ACHN (cell line): ENCODE data around the gene GSTCD.
A peak's percentile ranks its signal among the peaks of the same experiment; 100 is the strongest.
"Not testable (repeated sequence)": the region's sequence is repeated elsewhere in the genome, so short reads cannot be mapped to it uniquely, and the experiment has no call there.

ENCODE experiments used
- DNase-seq: peaks from one replicate; pipeline ENCODE4 v3.0.0-alpha.2; 2015
- in situ Hi-C: cut with HindIII; loops from 2 replicates; pipeline ENCODE4 v1.10.0; 2017; ENCODE audit warnings: low sequenced_read_pairs, low pct_ligation_motif_present, low pct_unique_long_range_greater_than_20kb

Gene GSTCD

GRCh38 chr4:105712766-105713165, 4.2 kb downstream of the GSTCD start:
- in situ Hi-C loops = no loop called here

GRCh38 chr4:105714071-105714521, 5.5 kb downstream of the GSTCD start:
- peak; percentile 47 for DNase-seq
- in situ Hi-C loops = no loop called here

More at GRCh38 chr4:105712766-105713165, 4.2 kb downstream of the GSTCD start:
- DNase-seq = peak; percentile 35

GRCh38 chr4:105714932-105715331, 6.3 kb downstream of the GSTCD start:
- in situ Hi-C loops = no loop called here
- peak; percentile 21 for DNase-seq

- DNase-seq = peak; percentile 67
- in situ Hi-C loops = no loop called here
Measured at GRCh38 chr4:105715692-105716278, 7.2 kb downstream of the GSTCD start.

- in situ Hi-C loops = no loop called here
- DNase-seq = no peak
Measured at GRCh38 chr4:105719204-105719603, 10.6 kb downstream of the GSTCD start.

- no peak for DNase-seq
- in situ Hi-C loops = no loop called here
Measured at GRCh38 chr4:105725623-105726022, 17.0 kb downstream of the GSTCD start.

- DNase-seq, in situ Hi-C loops: not testable (repeated sequence)
Measured at GRCh38 chr4:105729895-105730294, 21.3 kb downstream of the GSTCD start.

- in situ Hi-C loops, DNase-seq: not testable (repeated sequence)
Measured at GRCh38 chr4:105735217-105735616, 26.6 kb downstream of the GSTCD start.

- in situ Hi-C loops = no loop called here
- DNase-seq = no peak
Measured at GRCh38 chr4:105741548-105741947, 33.0 kb downstream of the GSTCD start.

GRCh38 chr4:105748222-105748621, 39.6 kb downstream of the GSTCD start:
- in situ Hi-C loops = no loop called here
- DNase-seq = no peak

GRCh38 chr4:105751718-105752299, 43.2 kb downstream of the GSTCD start:
- no peak for DNase-seq
- in situ Hi-C loops = no loop called here

- in situ Hi-C loops = no loop called here
- no peak for DNase-seq
Measured at GRCh38 chr4:105753361-105753760, 44.8 kb downstream of the GSTCD start.

- in situ Hi-C loops = no loop called here
- no peak for DNase-seq
Measured at GRCh38 chr4:105755375-105755774, 46.8 kb downstream of the GSTCD start.

GRCh38 chr4:105758958-105759357, 50.4 kb downstream of the GSTCD start:
- DNase-seq = no peak
- in situ Hi-C loops = no loop called here

- in situ Hi-C loops = no loop called here
- DNase-seq = peak; percentile 43
Measured at GRCh38 chr4:105765690-105766407, 57.3 kb downstream of the GSTCD start.

- in situ Hi-C loops = no loop called here
- DNase-seq = no peak
Measured at GRCh38 chr4:105767579-105767978, 59.0 kb downstream of the GSTCD start.

- in situ Hi-C loops, DNase-seq: not testable (repeated sequence)
Measured at GRCh38 chr4:105770524-105770923, 61.9 kb downstream of the GSTCD start.

- DNase-seq, in situ Hi-C loops: not testable (repeated sequence)
Measured at GRCh38 chr4:105772065-105772464, 63.5 kb downstream of the GSTCD start.

- in situ Hi-C loops, DNase-seq: not testable (repeated sequence)
Measured at GRCh38 chr4:105775760-105776415, 67.3 kb downstream of the GSTCD start.
